GM21526 (cell line): Measurements from ENCODE around the gene SLFN13.
"Not testable (repeated sequence)": the region's sequence is repeated elsewhere in the genome, so short reads cannot be mapped to it uniquely, and the experiment has no call there.

ENCODE experiments used
- ATAC-seq: cut with Tn5 transposase; IDR thresholded peaks from one replicate; pipeline ENCODE4 v1.9.1; 2021; ENCODE audit warnings: moderate library complexity; ENCODE audit not compliant: unreplicated experiment, low FRiP score

SLFN13 gene, protein sequence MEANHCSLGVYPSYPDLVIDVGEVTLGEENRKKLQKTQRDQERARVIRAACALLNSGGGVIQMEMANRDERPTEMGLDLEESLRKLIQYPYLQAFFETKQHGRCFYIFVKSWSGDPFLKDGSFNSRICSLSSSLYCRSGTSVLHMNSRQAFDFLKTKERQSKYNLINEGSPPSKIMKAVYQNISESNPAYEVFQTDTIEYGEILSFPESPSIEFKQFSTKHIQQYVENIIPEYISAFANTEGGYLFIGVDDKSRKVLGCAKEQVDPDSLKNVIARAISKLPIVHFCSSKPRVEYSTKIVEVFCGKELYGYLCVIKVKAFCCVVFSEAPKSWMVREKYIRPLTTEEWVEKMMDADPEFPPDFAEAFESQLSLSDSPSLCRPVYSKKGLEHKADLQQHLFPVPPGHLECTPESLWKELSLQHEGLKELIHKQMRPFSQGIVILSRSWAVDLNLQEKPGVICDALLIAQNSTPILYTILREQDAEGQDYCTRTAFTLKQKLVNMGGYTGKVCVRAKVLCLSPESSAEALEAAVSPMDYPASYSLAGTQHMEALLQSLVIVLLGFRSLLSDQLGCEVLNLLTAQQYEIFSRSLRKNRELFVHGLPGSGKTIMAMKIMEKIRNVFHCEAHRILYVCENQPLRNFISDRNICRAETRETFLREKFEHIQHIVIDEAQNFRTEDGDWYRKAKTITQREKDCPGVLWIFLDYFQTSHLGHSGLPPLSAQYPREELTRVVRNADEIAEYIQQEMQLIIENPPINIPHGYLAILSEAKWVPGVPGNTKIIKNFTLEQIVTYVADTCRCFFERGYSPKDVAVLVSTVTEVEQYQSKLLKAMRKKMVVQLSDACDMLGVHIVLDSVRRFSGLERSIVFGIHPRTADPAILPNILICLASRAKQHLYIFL

GRCh38 chr17:35448214-35448898 lies at the start of gene SLFN13:
Gene SLFN13, minus strand, starts transcription at chr17:35448766. Its CDS starts 3,086 bp downstream, at chr17:35445680.
- peak; percentile 72 for ATAC-seq

DNA sequence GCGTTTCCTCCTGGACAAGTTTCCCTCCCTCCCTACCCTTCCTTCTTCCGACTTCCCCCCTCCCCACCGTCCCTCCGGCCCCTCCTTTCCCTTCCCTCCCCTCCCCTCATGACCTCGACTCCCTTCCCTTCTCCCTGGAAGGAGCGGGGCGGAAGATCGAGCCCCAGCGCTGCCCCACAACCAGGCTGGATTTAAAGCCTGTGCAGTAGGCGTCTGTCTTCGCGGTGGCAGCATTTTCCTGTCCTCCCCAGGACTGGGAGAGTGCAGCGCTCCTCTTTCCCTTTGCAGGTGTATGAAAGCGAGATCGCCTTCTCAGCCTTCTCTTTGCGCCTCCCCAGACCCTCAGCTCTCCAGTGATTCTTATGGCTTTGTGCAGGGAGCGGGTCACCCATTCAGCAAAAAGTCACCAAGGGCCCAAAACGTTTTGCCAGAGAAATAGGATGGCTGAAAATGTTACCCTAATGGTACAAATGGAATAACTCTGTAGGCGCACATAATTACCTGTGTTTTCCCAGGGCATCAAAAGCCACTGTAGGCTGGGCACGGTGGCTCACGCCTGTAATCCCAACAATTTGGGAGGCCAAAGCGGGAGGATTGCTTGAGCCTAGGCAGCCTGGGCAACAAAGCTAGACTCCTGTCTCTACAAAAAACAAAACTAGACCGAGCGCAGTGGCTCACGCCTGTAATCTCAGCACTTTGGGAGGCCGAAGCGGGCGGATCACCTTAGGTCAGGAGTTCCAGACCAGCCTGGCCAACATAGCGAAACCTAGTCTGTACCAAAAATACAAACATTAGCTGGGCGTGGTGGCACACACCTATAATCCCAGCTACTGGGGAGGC lies 48.1 kb upstream of the SLFN13 start:
- no peak for ATAC-seq

DNA sequence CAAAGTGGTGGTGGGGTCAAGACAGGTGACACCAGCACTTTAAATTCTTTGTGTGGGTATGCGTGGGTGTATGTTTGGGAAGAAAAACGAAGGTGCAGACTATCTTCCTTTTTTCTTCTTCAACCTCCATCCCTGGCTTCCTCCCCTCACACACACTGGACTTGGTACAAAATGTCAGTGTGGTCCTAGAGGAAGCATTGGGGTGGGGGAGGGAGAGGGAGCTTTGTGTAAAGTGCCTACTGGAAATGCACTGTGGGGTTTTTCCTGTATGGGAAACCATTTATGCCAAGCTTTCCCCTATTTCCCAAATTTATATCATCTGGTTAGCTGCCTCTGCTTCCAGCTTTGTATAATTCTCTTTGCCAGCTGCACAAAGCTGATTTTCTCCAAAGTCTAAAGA lies 44.5 kb upstream of the SLFN13 start:
- ATAC-seq = no peak

DNA sequence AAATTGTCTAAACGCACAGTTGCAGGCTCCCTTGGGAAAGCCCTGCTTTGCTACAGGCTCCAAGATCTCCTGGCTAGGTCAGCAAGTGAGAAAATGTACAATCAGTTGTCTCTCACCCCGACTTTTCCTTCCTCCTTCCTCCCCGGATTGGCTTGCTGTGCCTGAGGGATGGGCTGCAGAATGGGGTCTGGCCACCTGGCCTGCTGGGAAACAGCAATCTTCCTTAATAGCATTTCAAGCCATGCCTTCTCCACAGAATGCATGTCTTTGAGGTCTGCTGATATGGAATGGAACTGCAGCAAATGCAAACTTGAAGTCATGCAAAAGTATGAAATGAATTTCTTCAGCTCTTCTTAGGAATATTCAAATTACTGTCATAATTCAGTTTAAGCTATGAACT lies 42.9 kb upstream of the SLFN13 start:
- ATAC-seq = no peak

- ATAC-seq = no peak
Measured at GRCh38 chr17:35489944-35490343, 41.4 kb upstream of the SLFN13 start.

- no peak for ATAC-seq
Measured at GRCh38 chr17:35488991-35489390, 40.4 kb upstream of the SLFN13 start.

DNA sequence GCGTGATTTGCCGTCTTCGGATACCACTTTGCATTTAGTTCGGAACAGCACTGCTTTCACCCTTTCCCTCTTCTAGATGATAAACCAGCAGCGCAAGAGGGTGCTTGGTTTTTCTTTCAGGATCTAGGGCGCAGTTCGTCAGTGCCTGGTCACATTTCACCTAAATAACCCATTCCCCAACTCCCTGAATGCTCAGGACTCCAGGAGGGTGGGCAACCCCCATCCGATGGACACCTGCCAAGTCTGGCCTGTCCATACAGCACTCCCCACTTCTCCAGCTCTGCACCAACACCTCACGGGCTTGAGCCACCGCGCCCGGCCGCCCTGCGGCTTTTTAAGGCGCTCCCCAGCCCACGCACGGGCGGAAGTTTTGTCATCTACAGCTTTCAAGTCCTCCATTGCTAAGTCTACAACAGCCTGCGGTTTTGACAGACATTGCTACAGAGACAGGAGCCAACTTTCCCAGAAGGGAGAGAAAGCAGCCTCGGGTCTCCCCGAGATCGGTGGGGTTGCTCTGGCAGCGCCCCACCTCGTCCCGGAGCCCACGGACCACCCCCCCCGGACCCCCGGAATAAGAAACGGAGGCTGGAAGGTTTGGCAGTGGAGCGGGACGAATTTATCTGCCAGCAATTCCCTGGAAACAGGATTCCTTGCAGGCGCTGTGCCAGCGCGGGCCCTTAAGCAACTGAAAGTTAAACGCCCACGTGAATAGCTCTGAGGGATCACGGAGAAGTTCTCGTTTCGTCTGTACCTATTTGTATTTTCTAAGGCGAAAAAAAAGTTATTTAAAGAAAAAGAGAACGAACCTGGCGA lies 38.6 kb upstream of the SLFN13 start:
- no peak for ATAC-seq

DNA sequence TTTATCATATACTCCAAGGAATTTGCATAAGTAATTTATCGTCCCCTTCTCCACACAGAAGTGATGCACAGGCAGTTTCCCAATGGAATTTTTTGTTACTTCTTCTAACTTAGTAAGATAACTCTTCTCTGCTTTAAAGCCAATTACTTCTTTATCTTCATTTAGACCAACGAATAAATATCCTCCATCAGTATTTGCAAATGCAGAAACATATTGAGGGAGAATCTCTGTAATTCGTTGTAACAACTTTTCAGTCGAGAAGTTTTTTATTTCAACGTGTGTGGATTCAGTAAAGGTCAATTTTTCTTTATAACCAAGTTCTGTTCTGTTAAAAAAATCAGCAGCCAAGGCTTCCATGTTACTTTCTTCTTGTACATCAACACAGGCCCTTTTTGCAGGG lies 30.7 kb upstream of the SLFN13 start:
- ATAC-seq = no peak

DNA sequence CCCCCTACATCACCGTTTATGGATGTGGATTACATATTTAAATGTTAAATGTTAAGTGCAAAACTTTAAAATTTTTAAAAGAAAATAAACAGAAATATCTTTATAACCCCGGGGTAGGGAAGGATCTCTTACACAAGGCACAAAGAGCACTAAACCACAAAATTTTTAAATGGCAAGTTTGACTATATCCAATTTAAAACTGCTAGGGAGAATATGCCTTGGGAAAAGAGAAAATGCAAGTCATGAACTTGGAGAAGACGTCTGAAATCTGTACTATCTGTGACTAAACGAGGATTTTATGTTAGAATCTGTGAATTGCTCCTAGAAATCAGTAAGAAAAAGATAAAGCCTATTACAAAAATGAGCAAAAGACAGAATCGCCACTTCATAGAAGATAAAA lies 28.7 kb upstream of the SLFN13 start:
- no peak for ATAC-seq

- no peak for ATAC-seq
Measured at GRCh38 chr17:35476283-35476820, 27.8 kb upstream of the SLFN13 start.

DNA sequence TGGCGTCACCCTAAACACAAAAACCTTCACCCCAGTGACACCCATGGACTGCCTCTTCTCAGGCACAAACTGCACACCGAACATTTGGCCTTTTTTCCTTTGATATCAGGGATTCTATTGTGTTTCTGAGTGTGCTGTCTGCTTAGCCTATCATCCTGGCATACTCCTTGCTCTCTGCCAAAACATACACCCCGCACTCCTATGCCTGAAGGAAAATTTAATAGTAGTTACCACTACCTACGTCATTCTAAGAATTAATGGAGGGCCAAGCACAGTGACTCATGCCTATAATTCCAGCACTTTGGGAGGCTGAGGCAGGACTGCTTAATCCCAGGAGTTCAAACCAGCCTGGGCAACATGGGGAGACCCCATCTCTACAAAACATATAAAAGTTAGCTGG lies 19.9 kb upstream of the SLFN13 start:
- no peak for ATAC-seq

GRCh38 chr17:35467824-35468223 lies 19.3 kb upstream of the SLFN13 start:
- no peak for ATAC-seq

- ATAC-seq = peak; percentile 65
Measured at GRCh38 chr17:35460354-35460851, 11.8 kb upstream of the SLFN13 start.

DNA sequence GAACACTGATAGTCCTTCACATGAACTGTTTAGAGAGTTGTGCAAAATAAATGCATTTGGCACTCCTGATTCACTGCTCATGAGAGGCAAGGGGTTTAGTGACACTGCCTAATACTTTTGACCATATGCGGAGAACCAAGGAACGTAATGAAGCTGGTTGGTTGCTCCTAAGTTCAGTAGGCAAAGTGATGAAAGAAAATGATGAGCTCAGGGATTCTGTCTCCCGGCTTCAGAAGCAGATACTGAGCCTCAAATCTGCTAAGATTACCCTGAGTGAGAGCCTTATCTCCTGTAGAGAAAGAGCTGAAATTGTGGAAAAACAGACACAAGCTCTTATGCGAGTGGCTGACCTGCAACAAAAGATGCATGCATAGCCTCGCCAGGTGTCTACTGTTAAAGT lies 5.5 kb upstream of the SLFN13 start:
- not testable (repeated sequence) for ATAC-seq

- no peak for ATAC-seq
Measured at GRCh38 chr17:35453171-35453570, 4.6 kb upstream of the SLFN13 start.

GRCh38 chr17:35449371-35449931 lies 885 bp upstream of the SLFN13 start:
- no peak for ATAC-seq

DNA sequence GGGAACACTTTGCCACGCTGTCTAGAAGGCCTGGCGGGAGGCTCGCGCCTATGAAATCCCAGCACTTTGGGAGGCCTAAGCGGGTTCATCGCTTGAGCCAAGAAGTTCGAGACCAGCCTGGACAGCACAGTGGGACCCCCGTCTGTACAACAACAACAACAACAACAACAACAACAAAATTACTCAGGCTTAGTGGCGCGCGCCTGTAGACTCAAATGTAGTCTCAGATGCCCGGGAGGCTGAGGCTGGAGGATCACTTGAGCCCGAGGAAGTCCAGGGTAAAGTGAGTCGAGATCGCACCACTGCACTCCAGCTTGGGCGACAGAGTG lies 297 bp upstream of the SLFN13 start:
- ATAC-seq = no peak

GRCh38 chr17:35447499-35447898 lies 1.1 kb downstream of the SLFN13 start:
- no peak for ATAC-seq

DNA sequence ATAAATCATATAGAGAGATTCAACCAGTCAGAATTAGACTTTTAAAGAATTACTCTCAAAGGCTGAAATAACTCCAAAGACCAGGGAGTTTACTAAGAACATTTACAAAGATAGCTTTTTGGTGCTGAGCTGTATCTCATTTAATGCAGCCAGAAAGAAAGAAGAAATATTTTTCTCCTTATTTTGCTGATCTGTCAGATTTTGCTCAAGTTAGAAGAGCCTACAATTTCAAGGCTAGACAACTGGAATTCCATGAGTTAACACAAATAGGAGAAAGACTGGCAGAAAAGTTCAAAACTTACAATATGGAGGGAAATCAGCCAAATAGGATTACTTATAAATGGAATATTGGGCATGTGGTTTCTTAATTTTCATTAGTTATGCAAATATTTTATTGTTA lies 10.1 kb downstream of the SLFN13 start:
- ATAC-seq = no peak
